MM.1S (cell line): ENCODE measurements around the gene STX16.

Experiments used
- DNase-seq: peaks from one replicate; pipeline ENCODE4 v3.0.0-alpha.2; 2015
- H2AFZ ChIP-seq: fragments of 300-600 bp; sonication (generic); 2 replicates; pipeline ENCODE4 v1.6.0; 2016; ENCODE audit warnings: antibody characterized with exemption, low read length
- H3F3A ChIP-seq: fragments of 300-600 bp; sonication (generic); 2 replicates; pipeline ENCODE4 v1.6.1; 2016; ENCODE audit warnings: mild to moderate bottlenecking, antibody characterized with exemption, low read length, moderate library complexity, mixed read lengths; ENCODE audit not compliant: insufficient read depth
- H3K27ac ChIP-seq: fragments of 300-600 bp; sonication (generic); 2 replicates; pipeline ENCODE4 v1.5.1; 2016; ENCODE audit warnings: mild to moderate bottlenecking, low read length
- H3K27me3 ChIP-seq: fragments of 300-600 bp; sonication (generic); replicated peaks from 2 replicates; pipeline ENCODE4 v1.6.0; 2016; ENCODE audit warnings: low read length; ENCODE audit not compliant: insufficient read depth
- H3K36me3 ChIP-seq: fragments of 300-600 bp; sonication (generic); replicated peaks from 2 replicates; pipeline ENCODE4 v1.6.1; 2016; ENCODE audit warnings: mild to moderate bottlenecking, low read length, mixed read lengths; ENCODE audit not compliant: insufficient read depth
- H3K4me1 ChIP-seq: fragments of 300-600 bp; sonication (generic); 2 replicates; pipeline ENCODE4 v1.6.1; 2016; ENCODE audit warnings: low read length, mixed read lengths
- H3K4me2 ChIP-seq: fragments of 300-600 bp; sonication (generic); 2 replicates; pipeline ENCODE4 v1.6.0; 2016; ENCODE audit warnings: low read depth, low read length
- H3K4me3 ChIP-seq: fragments of 300-600 bp; sonication (generic); 2 replicates; pipeline ENCODE4 v1.5.1; 2016; ENCODE audit warnings: low read length, mixed read lengths
- H3K79me2 ChIP-seq: fragments of 300-600 bp; sonication (generic); 2 replicates; pipeline ENCODE4 v1.6.1; 2016; ENCODE audit warnings: mixed run types, low read length, mixed read lengths
- H3K9ac ChIP-seq: fragments of 300-600 bp; sonication (generic); 2 replicates; pipeline ENCODE4 v1.6.1; 2016; ENCODE audit warnings: low read length, mixed read lengths
- H3K9me2 ChIP-seq: fragments of 300-600 bp; sonication (generic); replicated peaks from 2 replicates; pipeline ENCODE4 v1.6.1; 2016; ENCODE audit warnings: mild to moderate bottlenecking, low read length, mixed read lengths; ENCODE audit not compliant: insufficient read depth
- H3K9me3 ChIP-seq: fragments of 300-600 bp; sonication (generic); replicated peaks from 2 replicates; pipeline ENCODE4 v1.6.1; 2016; ENCODE audit warnings: mild to moderate bottlenecking, low read length, mixed read lengths; ENCODE audit not compliant: insufficient read depth
- H4K20me1 ChIP-seq: fragments of 300-600 bp; sonication (generic); 2 replicates; pipeline ENCODE4 v1.6.1; 2016; ENCODE audit warnings: mild to moderate bottlenecking, low read length, moderate library complexity, mixed read lengths; ENCODE audit not compliant: insufficient read depth
- EZH2 ChIP-seq: fragments of 300-600 bp; sonication (generic); optimal IDR thresholded peaks from 2 replicates; pipeline ENCODE3; 2017; ENCODE audit warnings: low read depth, mild to moderate bottlenecking, antibody characterized with exemption, low read length, mixed read lengths
- EZH2phosphoT487 ChIP-seq: fragments of 300-600 bp; sonication (generic); IDR thresholded peaks from 2 replicates; pipeline ENCODE4 v1.6.1; 2018; ENCODE audit warnings: antibody characterized with exemption, low read length
- TF ChIP-seq, protein P1 (sequence below): fragments of 300-600 bp; sonication (generic); IDR thresholded peaks from 2 replicates; pipeline ENCODE4 v1.5.1; 2016; ENCODE audit warnings: antibody characterized with exemption, low read length, mixed read lengths

The STX16 gene

DNA sequence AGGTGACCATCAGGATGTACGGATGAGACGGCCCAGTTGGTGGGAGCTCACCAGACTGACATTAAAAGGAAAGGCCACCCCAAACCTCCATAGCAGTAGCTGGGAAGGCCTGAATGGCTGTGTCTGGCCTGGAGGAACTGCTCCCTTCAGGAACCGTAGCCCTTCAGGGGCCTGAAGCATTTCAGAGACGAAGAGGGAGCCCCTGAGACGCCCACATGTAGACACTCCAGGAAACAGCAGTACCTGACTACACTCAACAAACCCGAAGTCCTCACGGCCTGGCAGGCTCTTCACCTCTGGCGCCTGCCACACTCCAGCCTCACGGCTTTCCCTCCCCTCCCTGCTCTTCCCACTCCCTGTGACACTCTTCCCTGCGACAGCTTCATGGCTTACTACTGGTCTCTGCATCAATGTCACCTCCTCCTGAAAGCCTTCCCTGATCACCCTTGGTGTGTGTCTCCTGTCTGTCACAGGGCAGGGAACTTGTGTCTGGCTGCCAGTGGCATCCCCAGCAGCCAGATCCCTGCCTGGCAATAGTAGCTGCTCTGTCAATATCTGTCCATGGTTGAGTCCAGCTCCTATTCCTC is 14.6 kb upstream of the STX16 start:
- Histone ChIP-seq H3K9me2 (no peaks in the 10 kb centered on the region), H3K36me3 (no peaks in the 10 kb centered on the region), H2AFZ (no peak overlapping the region), H3K9me3 (no peaks in the 10 kb centered on the region), H3K4me3 (no peak overlapping the region), H3K4me1 (no peaks in the 10 kb centered on the region), H3K27ac (no peak overlapping the region), H3K79me2 (no peaks in the 10 kb centered on the region), H3K4me2 (no peak overlapping the region), H3F3A (no peaks in the 10 kb centered on the region), H4K20me1 (no peaks in the 10 kb centered on the region), H3K9ac (no peak overlapping the region), H3K27me3 (peaks cover 93% of the 10 kb centered on the region)
- DNase-seq = no peak
- no peak for TF ChIP-seq EZH2
- TF ChIP-seq, protein P1, sequence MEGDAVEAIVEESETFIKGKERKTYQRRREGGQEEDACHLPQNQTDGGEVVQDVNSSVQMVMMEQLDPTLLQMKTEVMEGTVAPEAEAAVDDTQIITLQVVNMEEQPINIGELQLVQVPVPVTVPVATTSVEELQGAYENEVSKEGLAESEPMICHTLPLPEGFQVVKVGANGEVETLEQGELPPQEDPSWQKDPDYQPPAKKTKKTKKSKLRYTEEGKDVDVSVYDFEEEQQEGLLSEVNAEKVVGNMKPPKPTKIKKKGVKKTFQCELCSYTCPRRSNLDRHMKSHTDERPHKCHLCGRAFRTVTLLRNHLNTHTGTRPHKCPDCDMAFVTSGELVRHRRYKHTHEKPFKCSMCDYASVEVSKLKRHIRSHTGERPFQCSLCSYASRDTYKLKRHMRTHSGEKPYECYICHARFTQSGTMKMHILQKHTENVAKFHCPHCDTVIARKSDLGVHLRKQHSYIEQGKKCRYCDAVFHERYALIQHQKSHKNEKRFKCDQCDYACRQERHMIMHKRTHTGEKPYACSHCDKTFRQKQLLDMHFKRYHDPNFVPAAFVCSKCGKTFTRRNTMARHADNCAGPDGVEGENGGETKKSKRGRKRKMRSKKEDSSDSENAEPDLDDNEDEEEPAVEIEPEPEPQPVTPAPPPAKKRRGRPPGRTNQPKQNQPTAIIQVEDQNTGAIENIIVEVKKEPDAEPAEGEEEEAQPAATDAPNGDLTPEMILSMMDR = no peak
- no peak for TF ChIP-seq EZH2phosphoT487

DNA sequence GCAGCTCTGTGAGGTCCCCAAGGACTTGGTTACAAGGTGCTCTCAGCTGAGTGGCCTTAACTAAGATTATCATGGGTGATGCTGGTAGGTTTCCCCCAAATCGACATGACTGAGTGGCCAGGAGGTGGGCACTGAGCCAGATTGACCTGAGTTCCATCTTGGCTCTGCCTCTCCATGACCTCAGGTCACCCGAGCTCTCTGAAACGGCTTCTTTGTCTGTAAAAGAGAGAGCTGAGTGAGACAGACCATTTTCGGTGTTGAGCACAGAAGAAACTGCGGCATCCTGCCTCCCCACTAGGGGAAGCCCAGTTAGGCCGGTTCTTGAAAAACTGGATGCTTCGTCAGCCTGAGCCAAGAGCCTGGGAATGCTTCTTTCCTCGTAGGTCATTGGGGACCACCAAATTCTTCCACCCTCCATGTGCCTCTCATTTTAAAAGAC is 14.1 kb upstream of the STX16 start:
- H3K9me2 ChIP-seq = no peaks in the 10 kb centered on the region

DNA sequence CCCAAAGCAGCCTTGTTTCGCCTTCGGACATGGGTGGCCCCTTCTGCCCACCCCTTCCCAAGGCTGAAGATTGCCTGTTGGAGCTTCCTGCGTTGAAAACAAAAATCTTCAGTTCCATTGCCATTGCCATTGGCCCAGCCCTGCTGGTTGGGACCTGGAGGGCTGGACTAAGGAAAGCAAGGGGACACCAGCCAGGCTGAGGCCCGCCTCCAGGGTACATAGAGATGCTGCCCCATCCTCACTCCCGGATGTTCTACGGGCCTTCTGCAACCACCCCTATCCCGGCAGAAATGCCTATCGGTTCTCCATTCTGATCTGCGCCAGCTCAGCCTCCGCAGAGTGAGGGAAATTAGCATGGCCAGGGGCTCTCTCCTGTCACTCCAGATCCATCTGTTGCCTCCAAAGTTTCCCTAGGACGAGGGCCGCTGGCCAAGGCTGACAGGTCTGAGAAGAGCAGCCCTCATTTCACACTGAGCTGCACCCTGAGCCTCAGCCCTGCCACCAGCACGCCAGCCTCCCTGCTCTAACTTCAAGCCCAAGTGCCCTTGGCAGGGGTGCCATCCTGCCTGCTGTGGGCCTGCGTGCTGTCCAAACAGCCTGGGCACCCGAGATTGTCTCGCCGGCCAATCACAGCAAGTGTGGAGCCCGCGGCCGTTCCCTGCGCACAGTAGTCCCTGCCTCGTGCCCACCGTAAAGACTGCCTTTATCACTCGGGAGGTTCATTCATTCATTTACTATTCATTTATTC is 13.4 kb upstream of the STX16 start:
- H3K27me3 ChIP-seq = peaks cover 93% of the 10 kb centered on the region
- no peak for DNase-seq
- H3K9me2 ChIP-seq = no peaks in the 10 kb centered on the region
- no peak overlapping the region for H3K27ac ChIP-seq
- no peak overlapping the region for H3K9ac ChIP-seq
- H4K20me1 ChIP-seq = no peaks in the 10 kb centered on the region
- no peak overlapping the region for H2AFZ ChIP-seq
- no peaks in the 10 kb centered on the region for H3K36me3 ChIP-seq
- no peaks in the 10 kb centered on the region for H3K79me2 ChIP-seq
- H3K9me3 ChIP-seq = no peaks in the 10 kb centered on the region
- TF ChIP-seq EZH2phosphoT487 = no peak
- TF ChIP-seq, protein P1 = no peak
- TF ChIP-seq EZH2 = no peak
- H3F3A ChIP-seq = no peaks in the 10 kb centered on the region
- H3K4me1 ChIP-seq = no peaks in the 10 kb centered on the region
- no peak overlapping the region for H3K4me3 ChIP-seq
- no peak overlapping the region for H3K4me2 ChIP-seq

More for the DNA sequence above, 14.1 kb upstream of the STX16 start:
- H3K79me2 ChIP-seq = no peaks in the 10 kb centered on the region
- no peak overlapping the region for H3K27ac ChIP-seq
- no peaks in the 10 kb centered on the region for H3F3A ChIP-seq
- no peaks in the 10 kb centered on the region for H4K20me1 ChIP-seq
- TF ChIP-seq, protein P1 = no peak
- no peak for TF ChIP-seq EZH2
- no peak for TF ChIP-seq EZH2phosphoT487
- no peak overlapping the region for H2AFZ ChIP-seq
- no peaks in the 10 kb centered on the region for H3K9me3 ChIP-seq
- peaks cover 93% of the 10 kb centered on the region for H3K27me3 ChIP-seq
- H3K4me2 ChIP-seq = no peak overlapping the region
- H3K9ac ChIP-seq = no peak overlapping the region
- no peak for DNase-seq
- H3K4me3 ChIP-seq = no peak overlapping the region
- H3K4me1 ChIP-seq = no peaks in the 10 kb centered on the region
- no peaks in the 10 kb centered on the region for H3K36me3 ChIP-seq
